Measurements from ENCODE around the gene GBP1. TPM values are rescaled to one million over a fixed set of nuclear protein-coding genes. Genes with fewer than 3 reads are reported as not detected.

The GBP1 gene
- polyA plus RNA-seq, 4 donors: 12.2 to 22.2 (median 20.3) TPM

DNA sequence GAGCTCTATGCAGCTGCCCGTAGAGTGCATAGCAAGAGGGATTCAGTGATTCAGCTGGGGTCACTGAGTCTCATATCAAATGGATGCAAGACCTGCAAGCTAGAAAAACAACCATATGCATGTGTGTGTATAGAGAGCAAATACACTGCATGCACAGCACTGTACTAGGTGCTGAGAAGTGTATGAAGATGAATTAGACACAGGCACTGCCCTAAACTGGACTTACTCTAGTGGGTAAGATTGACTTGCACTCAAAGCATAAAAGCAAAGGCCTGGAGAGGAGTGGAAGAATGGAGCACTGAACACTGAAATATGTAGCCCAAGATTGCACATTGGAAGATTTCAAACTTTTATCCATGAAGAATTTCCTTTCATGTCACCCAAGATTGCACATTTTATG lies 5.5 kb upstream of the GBP1 start:
- FAIRE-seq: no peak
- H3K36me3 ChIP-seq (ENCODE audit: control insufficient read depth in 3 of 3, insufficient read depth in 2 of 3, low read depth in 1 of 3, low read length in 3 of 3): no peaks in the 10 kb centered on the region
- peaks cover 0 to 2% (median 1%) of the 10 kb centered on the region in 3 donors for H3K4me1 ChIP-seq (ENCODE audit: control insufficient read depth in 3 of 3, insufficient read depth in 2 of 3, low read depth in 1 of 3, low read length in 2 of 3)
- no peaks in the 10 kb centered on the region for H3K27me3 ChIP-seq (ENCODE audit: control insufficient read depth in 3 of 3, insufficient read depth in 3 of 3, low read length in 3 of 3)
- WGBS, 3 donors: 70 to 88% (median 77%) methylated on average over 1 of the region's 1 CpG
- H3K4me3 ChIP-seq (ENCODE audit: low read depth in 1 of 3, low read length in 3 of 3): no peak overlapping the region
- no peaks in the 10 kb centered on the region for H3K9me3 ChIP-seq (ENCODE audit: control insufficient read depth in 2 of 2, insufficient read depth in 1 of 2, low read depth in 1 of 2, low read length in 1 of 2)
- DNase-seq: no peak
- H3K27ac ChIP-seq (ENCODE audit: low read depth in 1 of 3, low read length in 2 of 3): peak overlapping the region in 1 of 3 donors; percentile 60

DNA sequence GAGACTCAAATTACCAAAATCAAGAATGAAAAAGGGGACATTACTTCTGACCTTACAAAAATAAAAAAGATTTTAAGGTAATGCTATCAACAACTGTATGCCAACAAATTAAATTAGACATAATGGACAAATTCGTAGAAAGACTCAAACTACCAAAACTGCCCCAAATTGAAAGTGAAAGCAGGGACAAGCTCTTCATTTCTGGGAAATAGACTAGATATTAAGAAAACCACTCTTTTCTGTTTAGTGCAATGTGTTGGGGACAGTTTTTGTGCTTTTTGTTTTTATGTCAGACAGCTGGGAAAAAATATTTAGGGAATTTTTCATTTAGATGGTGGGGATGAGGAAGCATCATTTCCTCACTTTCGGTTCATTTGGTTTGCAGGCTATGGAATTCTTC lies 4.9 kb upstream of the GBP1 start:
- H3K27ac ChIP-seq (ENCODE audit: low read depth in 1 of 3, low read length in 2 of 3): no peak overlapping the region
- FAIRE-seq: no peak
- 33 to 79% (median 47%) methylated on average over 2 of the region's 2 CpGs for WGBS, 3 donors

DNA sequence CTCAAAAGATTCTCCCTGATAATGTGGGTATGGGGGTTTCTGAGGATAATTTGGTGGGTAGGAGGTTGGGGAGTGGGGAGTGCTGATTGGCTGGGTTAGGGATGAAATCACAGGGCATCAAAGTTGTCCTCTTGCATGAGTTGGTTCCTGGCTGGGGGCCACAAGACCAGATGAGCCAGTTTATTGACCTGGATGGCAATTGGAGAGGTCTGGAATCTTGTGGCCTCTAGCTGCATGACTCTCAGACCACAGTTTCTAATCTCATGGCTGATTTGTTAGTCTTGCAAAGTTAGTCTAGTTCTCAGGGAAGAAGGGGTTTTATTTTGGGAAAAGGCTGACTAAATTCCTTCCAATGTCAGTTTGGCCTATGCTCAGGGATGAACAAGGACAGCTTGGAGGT lies 3.3 kb upstream of the GBP1 start:
- Histone ChIP-seq H3K27ac (ENCODE audit: low read depth in 1 of 3, low read length in 2 of 3) (no peak overlapping the region), H3K4me3 (ENCODE audit: low read depth in 1 of 3, low read length in 3 of 3) (no peak overlapping the region), H3K9me3 (ENCODE audit: control insufficient read depth in 2 of 2, insufficient read depth in 1 of 2, low read depth in 1 of 2, low read length in 1 of 2) (no peaks in the 10 kb centered on the region), H3K36me3 (ENCODE audit: control insufficient read depth in 3 of 3, insufficient read depth in 2 of 3, low read depth in 1 of 3, low read length in 3 of 3) (no peaks in the 10 kb centered on the region), H3K27me3 (ENCODE audit: control insufficient read depth in 3 of 3, insufficient read depth in 3 of 3, low read length in 3 of 3) (no peaks in the 10 kb centered on the region), H3K4me1 (ENCODE audit: control insufficient read depth in 3 of 3, insufficient read depth in 2 of 3, low read depth in 1 of 3, low read length in 2 of 3) (peaks cover 0 to 8% (median 2%) of the 10 kb centered on the region in 3 donors)
- FAIRE-seq (no peak), DNase-seq (no peak)

More for the DNA sequence above, 4.9 kb upstream of the GBP1 start:
- no peaks in the 10 kb centered on the region for H3K9me3 ChIP-seq (ENCODE audit: control insufficient read depth in 2 of 2, insufficient read depth in 1 of 2, low read depth in 1 of 2, low read length in 1 of 2)
- no peaks in the 10 kb centered on the region for H3K36me3 ChIP-seq (ENCODE audit: control insufficient read depth in 3 of 3, insufficient read depth in 2 of 3, low read depth in 1 of 3, low read length in 3 of 3)
- H3K4me1 ChIP-seq (ENCODE audit: control insufficient read depth in 3 of 3, insufficient read depth in 2 of 3, low read depth in 1 of 3, low read length in 2 of 3): peaks cover 0 to 4% (median 2%) of the 10 kb centered on the region in 3 donors
- H3K27me3 ChIP-seq (ENCODE audit: control insufficient read depth in 3 of 3, insufficient read depth in 3 of 3, low read length in 3 of 3): no peaks in the 10 kb centered on the region
- no peak overlapping the region for H3K4me3 ChIP-seq (ENCODE audit: low read depth in 1 of 3, low read length in 3 of 3)
- no peak for DNase-seq

DNA sequence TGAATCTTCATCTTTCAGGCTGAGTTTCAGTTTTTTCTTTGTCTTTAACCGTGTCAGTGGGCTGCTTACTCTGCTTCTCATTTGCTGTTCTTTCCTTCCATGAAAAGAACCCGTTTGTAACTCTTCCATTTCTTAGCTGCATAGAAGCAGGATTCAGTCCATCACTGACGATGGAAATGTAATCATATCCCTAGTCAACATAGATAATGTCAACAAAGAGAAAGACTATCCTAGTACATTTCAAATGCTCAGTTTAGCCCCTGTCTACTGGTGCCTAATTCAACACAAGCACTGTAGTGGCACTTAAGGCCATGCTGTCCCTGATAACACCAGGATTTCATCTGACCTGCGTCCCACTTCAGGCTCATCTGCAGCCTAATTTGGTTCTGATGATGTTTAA lies 376 bp downstream of the GBP1 start:
- FAIRE-seq (no peak), DNase-seq (peak; percentile 22 to 36)
- peaks cover 0 to 8% (median 2%) of the 10 kb centered on the region in 3 donors for H3K4me1 ChIP-seq (ENCODE audit: control insufficient read depth in 3 of 3, insufficient read depth in 2 of 3, low read depth in 1 of 3, low read length in 2 of 3)
- H3K27me3 ChIP-seq (ENCODE audit: control insufficient read depth in 3 of 3, insufficient read depth in 3 of 3, low read length in 3 of 3): no peaks in the 10 kb centered on the region
- peak overlapping the region; percentile 36 to 64 (median 43) for H3K4me3 ChIP-seq (ENCODE audit: low read depth in 1 of 3, low read length in 3 of 3)
- peaks cover 0 to 3% (median 0%) of the 10 kb centered on the region in 3 donors for H3K36me3 ChIP-seq (ENCODE audit: control insufficient read depth in 3 of 3, insufficient read depth in 2 of 3, low read depth in 1 of 3, low read length in 3 of 3)
- peak overlapping the region; percentile 83 to 95 (median 92) for H3K27ac ChIP-seq (ENCODE audit: low read depth in 1 of 3, low read length in 2 of 3)
- H3K9me3 ChIP-seq (ENCODE audit: control insufficient read depth in 2 of 2, insufficient read depth in 1 of 2, low read depth in 1 of 2, low read length in 1 of 2): no peaks in the 10 kb centered on the region
- 4 to 5% (median 4%) methylated on average over 4 of the region's 4 CpGs for WGBS, 3 donors

- no peak overlapping the region for H3K4me3 ChIP-seq (ENCODE audit: low read depth in 1 of 3, low read length in 3 of 3)
- 81 to 95% (median 89%) methylated on average over 3 of the region's 3 CpGs for WGBS, 3 donors
- FAIRE-seq: no peak
These were observed 1.9 kb downstream of the GBP1 start for GRCh38 chr1:89063094-89063493.

DNA sequence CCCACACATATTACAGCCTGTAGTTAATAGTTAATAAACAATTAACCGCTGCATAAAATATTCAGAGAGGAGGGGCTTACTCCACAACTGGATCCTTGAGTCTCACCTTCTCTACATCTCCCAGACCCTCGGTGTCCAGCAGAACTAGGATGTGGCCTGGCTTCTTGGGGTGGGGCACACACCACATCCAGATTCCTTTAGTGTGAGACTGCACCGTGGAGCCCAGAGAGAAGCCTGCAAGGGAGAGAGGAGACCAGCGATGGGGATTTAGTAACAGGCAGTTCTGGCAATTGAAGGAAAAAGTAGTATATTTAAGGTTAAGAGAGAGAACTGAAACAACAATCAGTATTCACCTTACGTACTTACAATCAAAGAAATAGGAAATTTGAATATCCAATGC lies 4.9 kb downstream of the GBP1 start:
- no peak for DNase-seq
- Histone ChIP-seq H3K27ac (ENCODE audit: low read depth in 1 of 3, low read length in 2 of 3) (no peak overlapping the region), H3K4me1 (ENCODE audit: control insufficient read depth in 3 of 3, insufficient read depth in 2 of 3, low read depth in 1 of 3, low read length in 2 of 3) (peaks cover 0 to 5% (median 0%) of the 10 kb centered on the region in 3 donors), H3K4me3 (ENCODE audit: low read depth in 1 of 3, low read length in 3 of 3) (no peak overlapping the region), H3K9me3 (ENCODE audit: control insufficient read depth in 2 of 2, insufficient read depth in 1 of 2, low read depth in 1 of 2, low read length in 1 of 2) (no peaks in the 10 kb centered on the region), H3K36me3 (ENCODE audit: control insufficient read depth in 3 of 3, insufficient read depth in 2 of 3, low read depth in 1 of 3, low read length in 3 of 3) (peaks cover 2 to 13% (median 5%) of the 10 kb centered on the region in 3 donors), H3K27me3 (ENCODE audit: control insufficient read depth in 3 of 3, insufficient read depth in 3 of 3, low read length in 3 of 3) (no peaks in the 10 kb centered on the region)
- FAIRE-seq: no peak
- 78 to 86% (median 79%) methylated on average over 5 of the region's 5 CpGs for WGBS, 3 donors

More at GRCh38 chr1:89063094-89063493, 1.9 kb downstream of the GBP1 start:
- Histone ChIP-seq H3K27me3 (ENCODE audit: control insufficient read depth in 3 of 3, insufficient read depth in 3 of 3, low read length in 3 of 3) (no peaks in the 10 kb centered on the region), H3K36me3 (ENCODE audit: control insufficient read depth in 3 of 3, insufficient read depth in 2 of 3, low read depth in 1 of 3, low read length in 3 of 3) (peaks cover 0 to 6% (median 0%) of the 10 kb centered on the region in 3 donors), H3K27ac (ENCODE audit: low read depth in 1 of 3, low read length in 2 of 3) (peak overlapping the region in 1 of 3 donors; percentile 32), H3K4me1 (ENCODE audit: control insufficient read depth in 3 of 3, insufficient read depth in 2 of 3, low read depth in 1 of 3, low read length in 2 of 3) (peaks cover 0 to 8% (median 2%) of the 10 kb centered on the region in 3 donors), H3K9me3 (ENCODE audit: control insufficient read depth in 2 of 2, insufficient read depth in 1 of 2, low read depth in 1 of 2, low read length in 1 of 2) (no peaks in the 10 kb centered on the region)
- DNase-seq: no peak

DNA sequence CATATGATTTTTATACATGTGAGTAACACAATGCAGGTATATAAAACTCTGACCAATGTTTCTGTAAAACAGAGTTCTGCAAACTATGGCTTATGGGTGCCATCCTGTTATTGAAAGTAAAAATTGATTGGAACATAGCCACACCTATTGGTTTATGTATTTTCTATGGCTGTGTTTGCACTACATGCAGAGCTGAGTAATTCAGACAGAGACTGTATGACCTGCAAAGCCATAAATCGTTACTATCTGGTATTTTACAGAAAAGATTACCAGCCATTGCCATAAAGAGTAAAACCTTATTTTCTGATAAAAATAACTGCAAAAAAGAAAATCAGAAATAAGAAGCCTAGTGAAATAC lies 13.1 kb downstream of the GBP1 start:
- 35 to 71% (median 59%) methylated on average over 1 of the region's 1 CpG for WGBS, 3 donors
- peak in 1 of 2 donors; percentile 42 for DNase-seq
- Histone ChIP-seq H3K36me3 (ENCODE audit: control insufficient read depth in 3 of 3, insufficient read depth in 2 of 3, low read depth in 1 of 3, low read length in 3 of 3) (peaks cover 4 to 17% (median 14%) of the 10 kb centered on the region in 3 donors), H3K27me3 (ENCODE audit: control insufficient read depth in 3 of 3, insufficient read depth in 3 of 3, low read length in 3 of 3) (no peaks in the 10 kb centered on the region), H3K9me3 (ENCODE audit: control insufficient read depth in 2 of 2, insufficient read depth in 1 of 2, low read depth in 1 of 2, low read length in 1 of 2) (no peaks in the 10 kb centered on the region), H3K4me3 (ENCODE audit: low read depth in 1 of 3, low read length in 3 of 3) (no peak overlapping the region), H3K27ac (ENCODE audit: low read depth in 1 of 3, low read length in 2 of 3) (peak overlapping the region in 1 of 3 donors; percentile 43), H3K4me1 (ENCODE audit: control insufficient read depth in 3 of 3, insufficient read depth in 2 of 3, low read depth in 1 of 3, low read length in 2 of 3) (peaks cover 0 to 21% (median 0%) of the 10 kb centered on the region in 3 donors)
- no peak for FAIRE-seq

- H3K27me3 ChIP-seq (ENCODE audit: control insufficient read depth in 3 of 3, insufficient read depth in 3 of 3, low read length in 3 of 3): no peaks in the 10 kb centered on the region
- peaks cover 4 to 17% (median 11%) of the 10 kb centered on the region in 3 donors for H3K36me3 ChIP-seq (ENCODE audit: control insufficient read depth in 3 of 3, insufficient read depth in 2 of 3, low read depth in 1 of 3, low read length in 3 of 3)
- 72 to 89% (median 80%) methylated on average over 9 of the region's 9 CpGs for whole genome bisulfite sequencing, 3 donors
- H3K4me3 ChIP-seq (ENCODE audit: low read depth in 1 of 3, low read length in 3 of 3): no peak overlapping the region
- H3K4me1 ChIP-seq (ENCODE audit: control insufficient read depth in 3 of 3, insufficient read depth in 2 of 3, low read depth in 1 of 3, low read length in 2 of 3): peaks cover 0 to 21% (median 0%) of the 10 kb centered on the region in 3 donors
- peak in 1 of 2 donors; percentile 63 for DNase-seq
- no peaks in the 10 kb centered on the region for H3K9me3 ChIP-seq (ENCODE audit: control insufficient read depth in 2 of 2, insufficient read depth in 1 of 2, low read depth in 1 of 2, low read length in 1 of 2)
- H3K27ac ChIP-seq (ENCODE audit: low read depth in 1 of 3, low read length in 2 of 3): peak overlapping the region in 1 of 3 donors; percentile 43
- no peak for FAIRE-seq
These were observed 13.6 kb downstream of the GBP1 start for GRCh38 chr1:89051300-89051954.
